HG03280 (cell line): ENCODE results near the gene FARP1.
"Not testable (repeated sequence)": the region's sequence is repeated elsewhere in the genome, so short reads cannot be mapped to it uniquely, and the experiment has no call there.

ENCODE experiments used
- ATAC-seq: cut with Tn5 transposase; IDR thresholded peaks from one replicate; pipeline ENCODE4 v1.9.1; 2021; ENCODE audit warnings: mild to moderate bottlenecking, moderate library complexity; ENCODE audit not compliant: unreplicated experiment

FARP1 gene

GRCh38 chr13:98222816-98223215 lies 79.9 kb downstream of the FARP1 start:
- ATAC-seq = no peak

GRCh38 chr13:98223741-98224140 lies 80.8 kb downstream of the FARP1 start:
- no peak for ATAC-seq

GRCh38 chr13:98224557-98224956 lies 81.7 kb downstream of the FARP1 start:
- no peak for ATAC-seq

GRCh38 chr13:98225036-98225940 lies 82.4 kb downstream of the FARP1 start:
- no peak for ATAC-seq

GRCh38 chr13:98226496-98226895 lies 83.6 kb downstream of the FARP1 start:
- no peak for ATAC-seq

GRCh38 chr13:98228661-98229341 lies 85.9 kb downstream of the FARP1 start:
- ATAC-seq = no peak

- ATAC-seq = not testable (repeated sequence)
These were observed 87.9 kb downstream of the FARP1 start for GRCh38 chr13:98230762-98231161.

- no peak for ATAC-seq
These were observed 89.6 kb downstream of the FARP1 start for GRCh38 chr13:98232456-98232855.

- no peak for ATAC-seq
These were observed 90.2 kb downstream of the FARP1 start for GRCh38 chr13:98233127-98233526.

GRCh38 chr13:98234348-98234747 lies 91.5 kb downstream of the FARP1 start:
- ATAC-seq = no peak

GRCh38 chr13:98236197-98236596 lies 93.3 kb downstream of the FARP1 start:
- no peak for ATAC-seq

GRCh38 chr13:98237331-98237730 lies 94.4 kb downstream of the FARP1 start:
- no peak for ATAC-seq

GRCh38 chr13:98239162-98240076 lies 96.5 kb downstream of the FARP1 start:
- ATAC-seq = no peak

GRCh38 chr13:98240135-98240534 lies 97.2 kb downstream of the FARP1 start:
- ATAC-seq = no peak

- ATAC-seq = no peak
These were observed 98.1 kb downstream of the FARP1 start for GRCh38 chr13:98240974-98241373.

- ATAC-seq = no peak
These were observed 99.1 kb downstream of the FARP1 start for GRCh38 chr13:98241976-98242375.

- no peak for ATAC-seq
These were observed 99.5 kb downstream of the FARP1 start for GRCh38 chr13:98242403-98242802.

- no peak for ATAC-seq
These were observed 101.0 kb downstream of the FARP1 start for GRCh38 chr13:98243929-98244272.

- no peak for ATAC-seq
These were observed 103.8 kb downstream of the FARP1 start for GRCh38 chr13:98246538-98247172.

GRCh38 chr13:98251708-98252107 lies 108.8 kb downstream of the FARP1 start:
- ATAC-seq = no peak
